Esophagus muscularis mucosa (tissue), 4 donors: ENCODE measurements around the gene FNIP1.

Experiments used
- CTCF ChIP-seq, 3 experiments: fragments of 200-600 bp in 2 of 3; fragments of 450-650 bp in 1 of 3; sonication (generic) in 2 of 3; IDR thresholded peaks; one replicate each; pipeline ENCODE4 v1.5.1; 2017 to 2019; ENCODE audit warnings: antibody characterized with exemption in 3 of 3, mild to moderate bottlenecking in 2 of 3, moderate library complexity in 1 of 3
- EP300 ChIP-seq: sonication (generic); formaldehyde crosslinking; IDR thresholded peaks from one replicate; pipeline ENCODE4 v1.6.1; 2017; ENCODE audit warnings: antibody characterized with exemption
- POLR2AphosphoS5 ChIP-seq, 2 donors: sonication (generic); formaldehyde crosslinking; IDR thresholded peaks; one replicate each; pipeline ENCODE4 v1.6.1; 2017; ENCODE audit warnings: antibody characterized with exemption in 2 of 2

- TF ChIP-seq CTCF (IDR thresholded peaks at IDR 0.05) (no peak), POLR2AphosphoS5 (IDR thresholded peaks at IDR 0.05) (no peak), EP300 (no peak)
These were observed 20.4 kb downstream of the FNIP1 start for GRCh38 chr5:131776450-131776849.
